GM19239 (cell line): ENCODE results near the gene GYG1.
A peak's percentile ranks its signal among the peaks of the same experiment; 100 is the strongest.

ENCODE experiments used
- DNase-seq: peaks from one replicate; pipeline ENCODE4 v3.0.0; 2011; ENCODE audit warnings: low spot score; ENCODE audit not compliant: insufficient read length
- FAIRE-seq: peaks from 2 replicates; lab custom pipeline; 2011; peaks lifted over from hg19 to GRCh38; lab: Jason Lieb, UNC

The GYG1 gene

GRCh38 chr3:148991219-148992026, at the start of gene GYG1:
TSS of gene GYG1 (plus strand) at chr3:148991540. CDS start at chr3:148991641, 101 bp downstream.
- DNase-seq: peak; percentile 77
- FAIRE-seq: no peak

GRCh38 chr3:148943506-148944205, 47.7 kb upstream of the GYG1 start:
- DNase-seq (peak; percentile 46), FAIRE-seq (peak; percentile 86)

- DNase-seq (no peak), FAIRE-seq (no peak)
These were observed 46.2 kb upstream of the GYG1 start for GRCh38 chr3:148945116-148945515.

- no peak for DNase-seq
- no peak for FAIRE-seq
These were observed 42.3 kb upstream of the GYG1 start for GRCh38 chr3:148948913-148949657.

GRCh38 chr3:148950806-148951205, 40.5 kb upstream of the GYG1 start:
- FAIRE-seq (peak; percentile 49), DNase-seq (no peak)

- DNase-seq (no peak), FAIRE-seq (no peak)
These were observed 39.6 kb upstream of the GYG1 start for GRCh38 chr3:148951599-148952361.

- DNase-seq (no peak), FAIRE-seq (no peak)
These were observed 38.2 kb upstream of the GYG1 start for GRCh38 chr3:148953094-148953493.

GRCh38 chr3:148954981-148955380, 36.4 kb upstream of the GYG1 start:
- no peak for FAIRE-seq
- DNase-seq: no peak

- DNase-seq (no peak), FAIRE-seq (peak; percentile 39)
These were observed 35.6 kb upstream of the GYG1 start for GRCh38 chr3:148955544-148956346.

- FAIRE-seq: no peak
- DNase-seq: no peak
These were observed 33.8 kb upstream of the GYG1 start for GRCh38 chr3:148957586-148957985.

GRCh38 chr3:148958696-148959095, 32.6 kb upstream of the GYG1 start:
- FAIRE-seq: no peak
- DNase-seq: no peak

GRCh38 chr3:148962513-148962912, 28.8 kb upstream of the GYG1 start:
- DNase-seq (no peak), FAIRE-seq (no peak)

GRCh38 chr3:148964809-148965208, 26.5 kb upstream of the GYG1 start:
- DNase-seq (no peak), FAIRE-seq (no peak)

GRCh38 chr3:148968321-148968720, 23.0 kb upstream of the GYG1 start:
- FAIRE-seq (no peak), DNase-seq (no peak)

GRCh38 chr3:148970271-148970670, 21.1 kb upstream of the GYG1 start:
- FAIRE-seq (no peak), DNase-seq (no peak)

- FAIRE-seq (no peak), DNase-seq (no peak)
These were observed 19.8 kb upstream of the GYG1 start for GRCh38 chr3:148971401-148972163.

GRCh38 chr3:148974726-148975125, 16.6 kb upstream of the GYG1 start:
- FAIRE-seq (no peak), DNase-seq (no peak)

GRCh38 chr3:148975248-148975647, 16.1 kb upstream of the GYG1 start:
- no peak for FAIRE-seq

GRCh38 chr3:148975696-148976095, 15.6 kb upstream of the GYG1 start:
- FAIRE-seq: no peak
- no peak for DNase-seq

More at GRCh38 chr3:148975248-148975647, 16.1 kb upstream of the GYG1 start:
- DNase-seq: no peak
